ENCODE data around the gene C1orf159.
"Not testable (repeated sequence)": the region's sequence is repeated elsewhere in the genome, so short reads cannot be mapped to it uniquely, and the experiment has no call there.

Gene C1orf159

GRCh38 chr1:1079408-1080121 lies 36.3 kb downstream of the C1orf159 start:
- DNase-seq: no peak

- DNase-seq: not testable (repeated sequence)
These were observed 38.5 kb downstream of the C1orf159 start for GRCh38 chr1:1077396-1077795.

GRCh38 chr1:1075148-1075935 lies 40.5 kb downstream of the C1orf159 start:
- DNase-seq: no peak

GRCh38 chr1:1074631-1075147 lies 41.2 kb downstream of the C1orf159 start:
- DNase-seq: no peak

GRCh38 chr1:1073743-1074587 lies 41.9 kb downstream of the C1orf159 start, which contains the start of gene RNF223:
Gene RNF223, minus strand, starts transcription at chr1:1074306. Its CDS starts 1,740 bp downstream, at chr1:1072566.
- DNase-seq: no peak

- no peak for DNase-seq
These were observed 42.8 kb downstream of the C1orf159 start for GRCh38 chr1:1072849-1073742.

GRCh38 chr1:1072299-1072848 lies 43.5 kb downstream of the C1orf159 start:
- DNase-seq: no peak

- no peak for DNase-seq
These were observed 44.2 kb downstream of the C1orf159 start for GRCh38 chr1:1071486-1072298.

GRCh38 chr1:1069711-1070676 lies 45.9 kb downstream of the C1orf159 start:
- no peak for DNase-seq

- DNase-seq: peak; percentile 76 to 86 (median 78)
These were observed 46.7 kb downstream of the C1orf159 start for GRCh38 chr1:1069056-1069710.

- peak in 2 of 4 experiments; percentile 54 to 67 for DNase-seq
These were observed 47.3 kb downstream of the C1orf159 start for GRCh38 chr1:1068517-1069055.

GRCh38 chr1:1067860-1068516 lies 47.9 kb downstream of the C1orf159 start:
- no peak for DNase-seq

- no peak for DNase-seq
These were observed 48.5 kb downstream of the C1orf159 start for GRCh38 chr1:1067284-1067859.

GRCh38 chr1:1066403-1067283 lies 49.2 kb downstream of the C1orf159 start:
- DNase-seq: no peak

- DNase-seq: not testable (repeated sequence)
These were observed 50.0 kb downstream of the C1orf159 start for GRCh38 chr1:1065940-1066304.

- DNase-seq: no peak
These were observed 50.5 kb downstream of the C1orf159 start for GRCh38 chr1:1065265-1065939.
